OCI-LY7 (cell line): Measurements from ENCODE around the gene CFAP65.

Source experiments
- CTCF ChIP-seq: fragments of 200-600 bp; sonication (generic); conservative IDR thresholded peaks from 2 replicates; pipeline ENCODE4 v1.5.1; 2014; ENCODE audit warnings: mild to moderate bottlenecking, antibody characterized with exemption, low read length, moderate library complexity, mixed read lengths
- EZH2phosphoT487 ChIP-seq: fragments of 200-600 bp; sonication (generic); IDR thresholded peaks from 2 replicates; pipeline ENCODE4 v1.6.1; 2018; ENCODE audit warnings: low read depth, borderline replicate concordance, mild to moderate bottlenecking, mixed run types, antibody characterized with exemption, low read length, moderate library complexity, mixed read lengths

- TF ChIP-seq CTCF, result no peak
- no peak for TF ChIP-seq EZH2phosphoT487
These were observed 4.7 kb upstream of the CFAP65 start for GRCh38 chr2:219045937-219046550.
